SU-DHL-6 (cell line): ENCODE measurements around the gene PTK6.

Experiments used
- EZH2phosphoT487 ChIP-seq: fragments of 200-600 bp; sonication (generic), shearing (Covaris generic); conservative IDR thresholded peaks from 2 replicates; pipeline ENCODE4 v1.6.1; 2018; ENCODE audit warnings: mild to moderate bottlenecking, antibody characterized with exemption, low read length, moderate library complexity, mixed read lengths
- TF ChIP-seq, protein P1 (sequence below): fragments of 200-600 bp; sonication (generic); IDR thresholded peaks from one replicate; pipeline ENCODE4 v1.5.1; 2017; ENCODE audit warnings: antibody characterized with exemption, mild to moderate bottlenecking, low read length, moderate library complexity; ENCODE audit not compliant: insufficient read depth, poor library complexity, severe bottlenecking

DNA sequence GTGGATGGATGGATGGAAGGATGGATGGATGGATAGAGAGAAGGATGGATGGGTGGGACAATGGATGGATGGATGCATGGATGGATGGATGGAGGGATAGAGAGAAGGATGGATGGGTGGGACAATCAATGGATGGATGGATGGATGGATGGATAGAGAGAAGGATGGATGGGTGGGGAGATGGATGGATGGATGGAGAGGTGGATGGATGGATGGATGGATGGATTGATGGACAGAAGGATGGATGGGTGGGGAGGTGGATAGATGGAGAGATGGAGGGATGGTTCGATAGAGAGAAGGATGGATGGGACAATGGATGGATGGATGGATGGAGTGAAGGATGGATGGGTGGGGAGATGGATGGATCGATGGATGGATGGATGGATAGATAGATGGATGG is 44.7 kb downstream of the PTK6 start:
- TF ChIP-seq, protein P1, sequence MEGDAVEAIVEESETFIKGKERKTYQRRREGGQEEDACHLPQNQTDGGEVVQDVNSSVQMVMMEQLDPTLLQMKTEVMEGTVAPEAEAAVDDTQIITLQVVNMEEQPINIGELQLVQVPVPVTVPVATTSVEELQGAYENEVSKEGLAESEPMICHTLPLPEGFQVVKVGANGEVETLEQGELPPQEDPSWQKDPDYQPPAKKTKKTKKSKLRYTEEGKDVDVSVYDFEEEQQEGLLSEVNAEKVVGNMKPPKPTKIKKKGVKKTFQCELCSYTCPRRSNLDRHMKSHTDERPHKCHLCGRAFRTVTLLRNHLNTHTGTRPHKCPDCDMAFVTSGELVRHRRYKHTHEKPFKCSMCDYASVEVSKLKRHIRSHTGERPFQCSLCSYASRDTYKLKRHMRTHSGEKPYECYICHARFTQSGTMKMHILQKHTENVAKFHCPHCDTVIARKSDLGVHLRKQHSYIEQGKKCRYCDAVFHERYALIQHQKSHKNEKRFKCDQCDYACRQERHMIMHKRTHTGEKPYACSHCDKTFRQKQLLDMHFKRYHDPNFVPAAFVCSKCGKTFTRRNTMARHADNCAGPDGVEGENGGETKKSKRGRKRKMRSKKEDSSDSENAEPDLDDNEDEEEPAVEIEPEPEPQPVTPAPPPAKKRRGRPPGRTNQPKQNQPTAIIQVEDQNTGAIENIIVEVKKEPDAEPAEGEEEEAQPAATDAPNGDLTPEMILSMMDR = no peak
- TF ChIP-seq EZH2phosphoT487 = no peak
